ENCODE data around the gene SCCPDH.

DNA sequence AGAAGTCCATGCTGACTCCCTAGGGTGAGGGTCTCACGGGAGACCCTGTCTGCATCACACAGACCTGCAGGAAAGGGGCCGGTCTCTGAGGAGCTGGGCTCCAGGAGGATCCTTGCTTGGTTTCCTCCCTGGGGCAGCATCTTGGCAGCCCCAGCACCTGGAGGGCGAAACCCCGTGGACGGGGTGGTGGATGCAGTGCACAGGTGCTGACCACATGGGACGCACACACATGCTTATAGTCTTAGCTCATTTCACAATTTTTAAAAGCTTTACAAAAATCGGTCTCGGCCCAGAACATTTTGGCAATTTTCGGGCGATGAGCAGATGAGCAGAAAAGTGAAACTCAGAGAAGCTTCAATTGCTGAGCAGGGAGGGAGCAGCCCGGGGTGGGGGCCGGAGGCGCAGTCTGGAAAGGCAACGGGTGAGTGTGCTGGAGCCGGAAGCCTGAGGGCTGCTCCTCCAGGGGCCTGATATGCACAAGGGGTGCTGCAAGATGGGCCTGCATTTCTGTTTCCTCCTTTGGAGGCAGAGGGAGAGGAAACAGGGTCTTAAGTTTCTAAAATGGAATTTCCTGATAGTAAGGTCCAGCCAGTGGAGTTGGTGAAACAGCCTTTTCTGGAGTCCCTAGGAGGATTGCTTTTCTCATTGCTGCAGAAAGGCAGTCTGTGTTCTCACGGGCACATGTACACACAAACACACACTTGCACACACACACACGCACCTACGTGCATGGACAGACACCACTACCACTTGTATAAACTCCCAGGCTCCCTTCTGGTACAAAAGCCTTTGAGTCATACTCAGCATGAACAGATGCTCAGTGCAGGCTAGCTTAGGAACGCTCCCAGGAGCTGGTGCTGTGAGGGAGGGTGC is 60.6 kb downstream of the SCCPDH start:
- no peak for TF ChIP-seq POLR2AphosphoS5 (IDR thresholded peaks at IDR 0.05)
- TF ChIP-seq, protein P1, sequence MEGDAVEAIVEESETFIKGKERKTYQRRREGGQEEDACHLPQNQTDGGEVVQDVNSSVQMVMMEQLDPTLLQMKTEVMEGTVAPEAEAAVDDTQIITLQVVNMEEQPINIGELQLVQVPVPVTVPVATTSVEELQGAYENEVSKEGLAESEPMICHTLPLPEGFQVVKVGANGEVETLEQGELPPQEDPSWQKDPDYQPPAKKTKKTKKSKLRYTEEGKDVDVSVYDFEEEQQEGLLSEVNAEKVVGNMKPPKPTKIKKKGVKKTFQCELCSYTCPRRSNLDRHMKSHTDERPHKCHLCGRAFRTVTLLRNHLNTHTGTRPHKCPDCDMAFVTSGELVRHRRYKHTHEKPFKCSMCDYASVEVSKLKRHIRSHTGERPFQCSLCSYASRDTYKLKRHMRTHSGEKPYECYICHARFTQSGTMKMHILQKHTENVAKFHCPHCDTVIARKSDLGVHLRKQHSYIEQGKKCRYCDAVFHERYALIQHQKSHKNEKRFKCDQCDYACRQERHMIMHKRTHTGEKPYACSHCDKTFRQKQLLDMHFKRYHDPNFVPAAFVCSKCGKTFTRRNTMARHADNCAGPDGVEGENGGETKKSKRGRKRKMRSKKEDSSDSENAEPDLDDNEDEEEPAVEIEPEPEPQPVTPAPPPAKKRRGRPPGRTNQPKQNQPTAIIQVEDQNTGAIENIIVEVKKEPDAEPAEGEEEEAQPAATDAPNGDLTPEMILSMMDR (IDR thresholded peaks at IDR 0.05 in 8 of 11, conservative IDR thresholded peaks at IDR 0.05 in 3 of 11) = no peak
